H9 (cell line): ENCODE measurements around the gene EVC. TPM values are rescaled to one million over a fixed set of nuclear protein-coding genes. Genes with fewer than 3 reads are reported as not detected.

Experiments used
- DNase-seq: peaks from one replicate; pipeline ENCODE4 v3.0.0-alpha.2; 2017
- H2AFZ ChIP-seq: one replicate; pipeline ENCODE4 v1.6.1; 2013; ENCODE audit warnings: mild to moderate bottlenecking, low read length, control low read depth, moderate library complexity
- H2AK5ac ChIP-seq: 2 replicates; pipeline ENCODE4 v1.6.1; 2013; ENCODE audit warnings: low read length, control low read depth, mixed read lengths; ENCODE audit not compliant: insufficient read length
- H2BK120ac ChIP-seq: one replicate; pipeline ENCODE4 v1.6.1; 2013; ENCODE audit warnings: low read depth, mild to moderate bottlenecking, low read length, control low read depth, inconsistent platforms; ENCODE audit not compliant: poor library complexity, severe bottlenecking
- H2BK12ac ChIP-seq: 2 replicates; pipeline ENCODE4 v1.6.1; 2013; ENCODE audit warnings: low read length, control low read depth, mixed read lengths, low read depth; ENCODE audit not compliant: insufficient read length
- H2BK15ac ChIP-seq: 2 replicates; pipeline ENCODE4 v1.6.1; 2013; ENCODE audit warnings: low read depth, low read length, control low read depth
- H2BK20ac ChIP-seq: one replicate; pipeline ENCODE4 v1.6.1; 2013; ENCODE audit warnings: low read depth, mild to moderate bottlenecking, low read length, control low read depth, inconsistent platforms; ENCODE audit not compliant: poor library complexity, severe bottlenecking
- H2BK5ac ChIP-seq: 2 replicates; pipeline ENCODE4 v1.6.1; 2013; ENCODE audit warnings: low read length, control low read depth, mixed read lengths; ENCODE audit not compliant: insufficient read length
- H3K14ac ChIP-seq: 2 replicates; pipeline ENCODE4 v1.6.1; 2013; ENCODE audit warnings: low read length, control low read depth; ENCODE audit not compliant: insufficient read depth
- H3K18ac ChIP-seq: 2 replicates; pipeline ENCODE4 v1.6.1; 2013; ENCODE audit warnings: low read depth, mild to moderate bottlenecking, mixed read lengths, low read length, control low read depth; ENCODE audit not compliant: insufficient read length
- H3K23ac ChIP-seq: 2 replicates; pipeline ENCODE4 v1.6.1; 2013; ENCODE audit warnings: low read length, control low read depth, mixed read lengths, low read depth; ENCODE audit not compliant: insufficient read length
- H3K23me2 ChIP-seq: 2 replicates; pipeline ENCODE4 v1.6.1; 2013; ENCODE audit warnings: low read depth, mild to moderate bottlenecking, mixed read lengths, low read length, control low read depth; ENCODE audit not compliant: insufficient read length, poor library complexity, severe bottlenecking
- H3K27ac ChIP-seq: 2 replicates; pipeline ENCODE4 v1.5.1; 2013; ENCODE audit warnings: low read length, control low read depth, mixed read lengths, low read depth; ENCODE audit not compliant: insufficient read length
- H3K27me3 ChIP-seq: 2 replicates; pipeline ENCODE4 v1.6.1; 2013; ENCODE audit warnings: low read length, control low read depth, inconsistent platforms; ENCODE audit not compliant: insufficient read depth
- H3K4ac ChIP-seq: 2 replicates; pipeline ENCODE4 v1.6.1; 2013; ENCODE audit warnings: low read depth, mild to moderate bottlenecking, control low read depth, inconsistent platforms, low read length, moderate library complexity
- H3K4me1 ChIP-seq: 2 replicates; pipeline ENCODE4 v1.6.1; 2013; ENCODE audit warnings: low read length, control low read depth, inconsistent platforms; ENCODE audit not compliant: insufficient read depth
- H3K4me2 ChIP-seq: 2 replicates; pipeline ENCODE4 v1.6.1; 2013; ENCODE audit warnings: low read length, control low read depth, mixed read lengths; ENCODE audit not compliant: insufficient read length, insufficient read depth
- H3K56ac ChIP-seq: 2 replicates; pipeline ENCODE4 v1.6.1; 2013; ENCODE audit warnings: low read depth, mild to moderate bottlenecking, mixed read lengths, low read length, control low read depth; ENCODE audit not compliant: insufficient read length
- H3K79me1 ChIP-seq: 2 replicates; pipeline ENCODE4 v1.6.1; 2013; ENCODE audit warnings: low read depth, mild to moderate bottlenecking, moderate library complexity, low read length, control low read depth, inconsistent platforms; ENCODE audit not compliant: insufficient read depth, poor library complexity, severe bottlenecking
- H3K79me2 ChIP-seq: 2 replicates; pipeline ENCODE4 v1.6.1; 2013; ENCODE audit warnings: low read length, control low read depth, inconsistent platforms; ENCODE audit not compliant: insufficient read depth
- H3K9ac ChIP-seq: 2 replicates; pipeline ENCODE4 v1.6.1; 2013; ENCODE audit warnings: low read length, control low read depth, mixed read lengths; ENCODE audit not compliant: insufficient read length; ENCODE audit errors: extremely low read depth
- H3K9me3 ChIP-seq: one replicate; pipeline ENCODE4 v1.6.1; 2013; ENCODE audit warnings: low read depth, low read length, inconsistent platforms; ENCODE audit not compliant: control insufficient read depth
- H3T11ph ChIP-seq: one replicate; pipeline ENCODE4 v1.6.1; 2013; ENCODE audit warnings: mild to moderate bottlenecking, low read length, control low read depth, inconsistent platforms
- H4K20me1 ChIP-seq: one replicate; pipeline ENCODE4 v1.6.1; 2013; ENCODE audit not compliant: control insufficient read depth, insufficient read length, insufficient read depth
- H4K5ac ChIP-seq: 2 replicates; pipeline ENCODE4 v1.6.1; 2013; ENCODE audit warnings: low read depth, mild to moderate bottlenecking, mixed read lengths, low read length, control low read depth; ENCODE audit not compliant: insufficient read length
- H4K8ac ChIP-seq: replicated peaks from 2 replicates; pipeline ENCODE4 v1.6.1; 2013; ENCODE audit warnings: low read length, control low read depth, mixed read lengths, low read depth; ENCODE audit not compliant: insufficient read length
- H4K91ac ChIP-seq: 2 replicates; pipeline ENCODE4 v1.6.1; 2013; ENCODE audit warnings: low read depth, mild to moderate bottlenecking, moderate library complexity, mixed read lengths, low read length, control low read depth; ENCODE audit not compliant: insufficient read length
- H3K27ac Mint-ChIP-seq, 3 experiments: 2 replicates in 2 of 3; 3 replicates in 1 of 3; pipeline ENCODE4 v1.8.0; 2020 to 2021; ENCODE audit warnings: mixed read lengths in 3 of 3, mild to moderate bottlenecking in 1 of 3, moderate library complexity in 1 of 3
- H3K27me3 Mint-ChIP-seq: 2 replicates; pipeline ENCODE4 v1.8.0; 2021; ENCODE audit warnings: low read depth, mild to moderate bottlenecking, moderate library complexity, mixed read lengths
- H3K36me3 Mint-ChIP-seq, 3 experiments: 2 replicates in 2 of 3; 3 replicates in 1 of 3; pipeline ENCODE4 v1.8.0; 2020 to 2021; ENCODE audit warnings: low read depth in 3 of 3, mixed read lengths in 3 of 3; ENCODE audit not compliant: insufficient read depth in 1 of 3
- H3K4me1 Mint-ChIP-seq, 2 experiments: 2 replicates each; pipeline ENCODE4 v1.8.0; 2020; ENCODE audit warnings: mixed read lengths in 2 of 2
- H3K4me3 Mint-ChIP-seq, 2 experiments: 2 replicates in 1 of 2; 3 replicates in 1 of 2; pipeline ENCODE4 v1.8.0; 2020 to 2021; ENCODE audit warnings: mild to moderate bottlenecking in 2 of 2, mixed read lengths in 2 of 2, moderate library complexity in 1 of 2
- H3K9me3 Mint-ChIP-seq, 2 experiments: 2 replicates in 1 of 2; 3 replicates in 1 of 2; pipeline ENCODE4 v1.8.0; 2020; ENCODE audit warnings: mild to moderate bottlenecking in 2 of 2, mixed read lengths in 2 of 2, moderate library complexity in 1 of 2
- WGBS: extraction: QIAGEN DNeasy Blood & Tissue Kit; methylation state at CpG from one replicate; pipeline ENCODE4 v1.1.7; 2013; ENCODE audit warnings: missing lambda C conversion rate, low lambda C conversion rate, mixed read lengths; ENCODE audit not compliant: insufficient read length; ENCODE audit errors: extremely low coverage; 5-methylcytosine and 5-hydroxymethylcytosine counted together
- total RNA-seq: library from RNA; stranded (reverse); gene quantifications from 2 replicates; pipeline ENCODE4 v1.2.1, GENCODE V29; 2021
- TF ChIP-seq, protein P1 (sequence below): fragments of 200-600 bp; sonication (generic); conservative IDR thresholded peaks from 3 replicates; pipeline ENCODE4 v1.8.0; 2021; ENCODE audit warnings: antibody characterized with exemption, mild to moderate bottlenecking

The EVC gene
- total RNA-seq, 1 experiment from 2014 or later, result 10.1 TPM

DNA sequence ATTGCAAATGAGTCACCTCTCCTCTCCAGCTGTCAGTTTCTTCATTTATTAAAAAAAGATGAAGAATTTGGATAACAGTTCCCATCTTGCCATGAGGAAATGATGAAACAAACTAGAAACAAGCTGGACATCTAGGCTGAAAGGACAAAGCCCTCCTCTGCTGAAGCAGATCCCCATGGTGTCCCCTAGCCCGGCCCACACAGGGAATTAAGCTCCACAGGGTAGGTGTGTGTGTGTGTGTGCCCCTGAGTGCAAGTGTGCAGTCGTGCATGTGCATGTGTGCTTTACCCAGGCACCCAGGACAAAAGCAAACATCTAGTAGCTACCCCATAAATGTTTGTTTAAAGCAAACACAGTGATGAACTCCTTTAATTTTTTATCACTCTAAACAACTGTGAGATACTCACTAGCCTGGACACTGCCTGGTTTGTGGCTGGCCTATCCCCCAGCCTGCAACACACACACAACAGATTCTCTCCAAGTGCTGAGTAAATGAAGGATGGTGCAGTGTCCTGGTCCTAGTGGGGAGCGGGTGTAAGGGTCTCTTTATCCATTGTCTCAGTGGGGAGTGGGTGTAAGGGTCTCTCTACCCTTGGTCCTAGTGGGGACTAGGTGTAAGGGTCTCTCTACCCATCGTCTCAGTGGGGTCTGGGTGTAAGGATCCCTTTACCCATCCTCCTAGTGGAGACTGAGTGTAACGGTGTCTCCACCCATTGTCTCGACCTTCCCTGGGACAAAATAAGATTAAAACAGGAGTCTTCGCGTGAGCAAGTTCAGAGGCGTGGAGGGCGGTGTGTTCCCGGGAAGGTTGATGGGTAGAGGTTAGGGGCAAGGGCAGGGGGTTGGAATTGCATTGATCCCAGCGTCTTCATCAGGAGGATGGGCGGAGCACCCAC is 688 bp upstream of the EVC start:
- H3K4me2 ChIP-seq, result peak overlapping the region; percentile 46
- H3K23ac ChIP-seq, result no peak overlapping the region
- H3K79me1 ChIP-seq, result no peaks in the 10 kb centered on the region
- H3K4me3 Mint-ChIP-seq, result peak overlapping the region; percentile 66 to 80
- H3T11ph ChIP-seq, result no peak overlapping the region
- peaks cover 11 to 29% (median 19%) of the 10 kb centered on the region in 3 experiments for H3K36me3 Mint-ChIP-seq
- H2BK12ac ChIP-seq, result no peak overlapping the region
- DNase-seq, result no peak
- no peaks in the 10 kb centered on the region; the same call in 1 of the 2 replicates for H3K79me2 ChIP-seq
- H3K4me1 Mint-ChIP-seq, result peaks cover 19 to 34% of the 10 kb centered on the region in 2 experiments
- WGBS, result no CpG with 5 or more reads among the region's 13 CpGs
- no peak overlapping the region for H4K8ac ChIP-seq
- peaks cover 10 to 12% of the 10 kb centered on the region in 2 experiments for H3K9me3 Mint-ChIP-seq
- no peak overlapping the region for H3K27ac ChIP-seq
- no peak overlapping the region for H2BK20ac ChIP-seq
- H3K4me1 ChIP-seq, result no peaks in the 10 kb centered on the region
- peak overlapping the region in 1 of 3 experiments; percentile 3; a peak in 2 of 7 replicates for H3K27ac Mint-ChIP-seq
- no peak overlapping the region for H3K14ac ChIP-seq
- H3K27me3 ChIP-seq, result peaks cover 5% of the 10 kb centered on the region; the same call in 1 of the 2 replicates
- H2BK120ac ChIP-seq, result no peak overlapping the region
- no peaks in the 10 kb centered on the region for H3K9me3 ChIP-seq
- peaks cover 26% of the 10 kb centered on the region for H3K27me3 Mint-ChIP-seq
- TF ChIP-seq, protein P1, sequence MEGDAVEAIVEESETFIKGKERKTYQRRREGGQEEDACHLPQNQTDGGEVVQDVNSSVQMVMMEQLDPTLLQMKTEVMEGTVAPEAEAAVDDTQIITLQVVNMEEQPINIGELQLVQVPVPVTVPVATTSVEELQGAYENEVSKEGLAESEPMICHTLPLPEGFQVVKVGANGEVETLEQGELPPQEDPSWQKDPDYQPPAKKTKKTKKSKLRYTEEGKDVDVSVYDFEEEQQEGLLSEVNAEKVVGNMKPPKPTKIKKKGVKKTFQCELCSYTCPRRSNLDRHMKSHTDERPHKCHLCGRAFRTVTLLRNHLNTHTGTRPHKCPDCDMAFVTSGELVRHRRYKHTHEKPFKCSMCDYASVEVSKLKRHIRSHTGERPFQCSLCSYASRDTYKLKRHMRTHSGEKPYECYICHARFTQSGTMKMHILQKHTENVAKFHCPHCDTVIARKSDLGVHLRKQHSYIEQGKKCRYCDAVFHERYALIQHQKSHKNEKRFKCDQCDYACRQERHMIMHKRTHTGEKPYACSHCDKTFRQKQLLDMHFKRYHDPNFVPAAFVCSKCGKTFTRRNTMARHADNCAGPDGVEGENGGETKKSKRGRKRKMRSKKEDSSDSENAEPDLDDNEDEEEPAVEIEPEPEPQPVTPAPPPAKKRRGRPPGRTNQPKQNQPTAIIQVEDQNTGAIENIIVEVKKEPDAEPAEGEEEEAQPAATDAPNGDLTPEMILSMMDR, result peak; percentile 60
- peaks cover 23% of the 10 kb centered on the region for H3K23me2 ChIP-seq
- H2BK5ac ChIP-seq, result no peak overlapping the region
- H2AFZ ChIP-seq, result peak overlapping the region; percentile 26
- H2BK15ac ChIP-seq, result no peak overlapping the region
- no peak overlapping the region for H3K56ac ChIP-seq
- H3K18ac ChIP-seq, result no peak overlapping the region
- H4K20me1 ChIP-seq, result no peaks in the 10 kb centered on the region
- H2AK5ac ChIP-seq, result no peak overlapping the region
- H4K5ac ChIP-seq, result no peak overlapping the region
- no peak overlapping the region for H3K4ac ChIP-seq
- H3K9ac ChIP-seq, result no peak overlapping the region
- H4K91ac ChIP-seq, result no peak overlapping the region
